Skin epidermis (tissue), 12 donors: ENCODE results near the gene NTRK1.

Source experiments
- H3K27ac ChIP-seq, 21 experiments: fragments of 200-600 bp; sonication (generic) in 11 of 21; one replicate each; pipeline ENCODE4 v1.5.0; 2020; ENCODE audit warnings: mild to moderate bottlenecking in 3 of 21, inconsistent platforms in 2 of 21, moderate library complexity in 2 of 21
- H3K4me3 ChIP-seq, 7 experiments: fragments of 200-600 bp; sonication (generic) in 2 of 7; one replicate each; pipeline ENCODE4 v1.5.0; 2020; ENCODE audit warnings: inconsistent platforms in 2 of 7, mild to moderate bottlenecking in 2 of 7, moderate library complexity in 1 of 7

NTRK1 gene

DNA sequence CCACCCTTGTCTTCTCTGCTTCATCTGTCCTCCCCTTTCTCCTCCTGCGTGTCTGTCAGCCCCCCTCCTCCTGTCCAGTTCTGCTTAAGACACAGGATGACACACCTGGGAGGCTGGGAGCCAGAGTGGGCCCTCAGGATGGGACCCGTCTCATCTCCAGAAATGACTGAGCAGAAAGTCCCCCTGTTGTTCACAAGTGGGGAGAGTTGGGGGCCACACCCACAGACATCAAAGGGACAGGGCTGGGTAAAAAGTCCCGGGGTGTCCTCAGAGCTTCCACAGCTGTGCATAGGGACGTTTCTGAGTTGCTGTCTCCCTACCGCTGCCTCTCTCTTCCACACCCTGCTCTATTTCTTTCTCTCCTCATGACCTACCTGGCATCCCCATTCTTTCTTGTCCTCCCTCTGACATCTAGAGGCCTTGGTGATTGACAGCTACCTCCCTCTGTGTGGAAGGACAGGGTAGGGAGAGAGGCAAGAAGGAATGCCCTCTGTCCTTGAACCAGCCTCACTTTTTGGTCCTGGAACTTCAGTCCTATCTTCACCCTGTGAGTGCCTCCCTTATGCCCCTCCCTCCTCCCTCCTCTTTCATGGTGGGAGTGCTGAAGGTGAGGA, 24.5 kb upstream of the NTRK1 start:
- no peak overlapping the region for H3K4me3 ChIP-seq

GRCh38 chr1:156836892-156837291, 23.8 kb upstream of the NTRK1 start:
- H3K4me3 ChIP-seq: no peak overlapping the region
- H3K27ac ChIP-seq: no peak overlapping the region

More for the DNA sequence above, 24.5 kb upstream of the NTRK1 start:
- peak overlapping the region in 1 of 21 experiments; percentile 16 for H3K27ac ChIP-seq

- no peak overlapping the region for H3K4me3 ChIP-seq
- no peak overlapping the region for H3K27ac ChIP-seq
Observed at GRCh38 chr1:156838972-156839371, 21.7 kb upstream of the NTRK1 start.

DNA sequence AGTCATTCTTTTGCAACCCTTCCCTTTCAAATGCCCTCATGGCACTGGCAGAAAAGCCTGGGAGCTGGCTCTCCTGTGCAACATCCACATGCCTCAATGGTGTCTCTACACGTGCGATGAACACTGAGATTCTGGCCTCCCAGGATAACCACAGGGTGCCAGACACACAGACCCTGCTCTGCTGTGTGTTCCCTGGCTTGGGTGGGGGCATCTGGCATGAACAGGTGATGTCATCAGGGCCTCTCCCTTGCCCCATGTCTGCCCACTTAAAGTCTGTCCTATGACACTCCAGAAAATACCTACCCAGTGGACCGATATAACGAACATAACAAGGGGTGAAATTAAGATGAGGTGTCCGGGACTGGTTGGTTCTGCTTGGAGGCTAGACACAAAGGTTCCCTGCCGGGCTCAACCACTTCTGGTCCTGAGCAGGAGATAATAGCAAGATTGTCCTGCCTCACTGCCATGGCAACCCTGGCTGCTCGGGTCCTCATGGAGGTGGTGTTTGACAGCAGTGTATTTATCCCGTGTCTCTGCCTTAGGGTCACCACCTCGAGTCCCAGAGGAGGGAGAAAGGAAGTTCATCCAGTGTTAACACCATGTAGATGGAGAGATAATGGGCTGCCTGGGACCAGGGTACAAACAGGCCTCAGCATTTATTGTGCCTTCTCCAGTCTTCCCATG, 21.1 kb upstream of the NTRK1 start:
- Histone ChIP-seq H3K4me3 (no peak overlapping the region), H3K27ac (no peak overlapping the region)

GRCh38 chr1:156840186-156840897, 20.3 kb upstream of the NTRK1 start:
- no peak overlapping the region for H3K27ac ChIP-seq
- no peak overlapping the region for H3K4me3 ChIP-seq

GRCh38 chr1:156840898-156841279, 19.8 kb upstream of the NTRK1 start:
- H3K27ac ChIP-seq: no peak overlapping the region

GRCh38 chr1:156841295-156841855, 19.3 kb upstream of the NTRK1 start:
- no peak overlapping the region for H3K27ac ChIP-seq
- H3K4me3 ChIP-seq: no peak overlapping the region

More at GRCh38 chr1:156840898-156841279, 19.8 kb upstream of the NTRK1 start:
- no peak overlapping the region for H3K4me3 ChIP-seq

DNA sequence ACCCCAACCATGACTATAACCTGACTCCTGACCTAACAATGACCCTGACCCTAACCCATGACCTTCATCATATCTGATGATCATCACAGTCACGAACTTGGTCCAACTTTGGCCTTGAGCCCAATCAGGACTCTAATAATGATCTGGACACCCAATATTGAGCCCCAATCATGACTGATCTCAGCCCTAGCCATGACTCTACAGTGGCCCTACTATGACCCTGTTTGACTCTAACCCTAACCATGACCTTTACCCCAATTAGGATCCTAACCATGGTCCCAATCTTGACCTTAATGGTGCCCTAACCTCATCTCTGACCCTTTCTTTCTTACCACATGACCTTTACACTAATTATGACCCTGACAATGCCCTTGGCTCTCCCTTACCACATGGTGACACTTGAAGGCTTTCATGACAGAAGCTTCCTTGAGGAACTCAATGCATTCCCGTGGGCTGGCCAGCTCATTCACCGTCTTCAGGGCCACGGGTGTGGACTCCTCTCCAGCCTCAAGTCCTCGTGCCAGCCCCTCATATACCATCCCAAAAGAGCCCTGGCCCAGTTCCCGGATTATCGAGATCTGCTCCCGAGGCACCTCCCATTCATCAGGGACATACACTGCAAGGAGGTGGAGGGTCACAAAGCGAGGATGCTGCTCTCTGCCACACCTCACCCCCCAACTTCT, 17.9 kb upstream of the NTRK1 start:
- no peak overlapping the region for H3K27ac ChIP-seq
- no peak overlapping the region for H3K4me3 ChIP-seq

- H3K27ac ChIP-seq: no peak overlapping the region
- no peak overlapping the region for H3K4me3 ChIP-seq
Observed at GRCh38 chr1:156844102-156844501, 16.6 kb upstream of the NTRK1 start.

- Histone ChIP-seq H3K4me3 (no peak overlapping the region), H3K27ac (no peak overlapping the region)
Observed at GRCh38 chr1:156844638-156845037, 16.0 kb upstream of the NTRK1 start.

DNA sequence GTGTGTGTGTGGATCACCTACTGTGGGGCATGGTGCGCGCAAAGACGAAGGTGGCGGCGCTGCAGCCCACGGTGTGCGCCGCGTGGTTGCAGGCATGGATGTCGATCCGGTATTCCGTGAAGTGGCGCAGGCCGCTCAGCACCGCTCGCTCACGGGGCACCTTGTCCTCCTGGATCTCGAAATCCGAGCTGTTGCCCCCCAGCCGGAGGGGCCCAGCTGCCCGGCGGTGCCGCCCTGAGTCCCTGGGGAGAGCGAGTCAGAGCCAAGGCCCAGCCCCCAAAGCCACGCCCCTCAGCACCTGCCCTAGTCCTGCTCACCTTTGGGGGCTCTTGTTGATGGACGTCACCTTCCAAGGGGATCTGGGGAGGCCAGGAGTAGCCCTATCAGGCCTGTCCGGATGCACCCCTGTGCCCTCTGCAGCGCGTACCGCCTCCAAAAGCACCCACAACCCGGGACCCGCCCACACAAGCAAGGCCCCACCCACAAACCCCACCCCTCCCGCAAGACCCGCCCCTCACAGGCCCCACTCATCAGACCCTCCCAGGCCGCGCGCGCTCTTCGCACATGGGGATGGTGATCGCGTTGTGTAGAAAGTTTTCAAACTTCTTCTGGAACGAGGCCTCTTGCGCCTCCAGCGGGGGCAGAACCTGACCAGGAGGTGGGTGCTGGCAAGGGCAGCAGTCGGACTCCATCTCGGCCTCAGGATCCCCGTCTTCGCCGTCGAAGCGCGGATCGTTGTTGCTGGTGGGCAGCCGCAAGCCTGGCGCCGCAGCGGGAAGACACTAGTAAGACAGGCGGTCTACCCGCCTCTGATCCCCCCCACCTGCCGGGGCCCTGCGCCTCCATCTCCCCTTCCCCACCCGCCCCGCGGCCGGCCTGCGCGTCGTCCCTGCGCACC, 15.4 kb upstream of the NTRK1 start:
- H3K27ac ChIP-seq: no peak overlapping the region
- H3K4me3 ChIP-seq: no peak overlapping the region

- Histone ChIP-seq H3K27ac (no peak overlapping the region), H3K4me3 (no peak overlapping the region)
Observed at GRCh38 chr1:156845953-156846545, 14.6 kb upstream of the NTRK1 start.

- Histone ChIP-seq H3K4me3 (no peak overlapping the region), H3K27ac (no peak overlapping the region)
Observed at GRCh38 chr1:156846643-156847042, 14.0 kb upstream of the NTRK1 start.

GRCh38 chr1:156847591-156848460, 12.8 kb upstream of the NTRK1 start:
- Histone ChIP-seq H3K27ac (no peak overlapping the region), H3K4me3 (no peak overlapping the region)

- H3K27ac ChIP-seq: no peak overlapping the region
- no peak overlapping the region for H3K4me3 ChIP-seq
Observed at GRCh38 chr1:156848461-156849150, 12.1 kb upstream of the NTRK1 start.

DNA sequence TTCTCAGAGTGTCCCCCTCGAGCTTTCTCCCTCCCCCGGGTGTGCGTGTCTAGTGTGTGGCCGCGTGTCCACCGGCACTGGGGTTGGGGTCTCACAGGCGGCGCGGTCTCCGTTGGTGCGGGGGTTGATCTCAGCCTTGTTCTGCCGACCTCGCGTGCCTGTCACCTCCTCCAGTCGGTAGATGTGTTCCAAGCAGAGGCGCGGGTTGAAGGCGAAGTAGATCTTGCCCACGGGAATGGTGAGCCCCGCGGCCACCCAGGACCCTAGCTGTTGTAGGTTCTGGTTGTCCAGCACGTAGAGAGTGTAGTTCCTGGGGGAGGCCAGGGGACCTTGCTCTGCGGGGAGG, 11.5 kb upstream of the NTRK1 start:
- Histone ChIP-seq H3K27ac (no peak overlapping the region), H3K4me3 (no peak overlapping the region)

DNA sequence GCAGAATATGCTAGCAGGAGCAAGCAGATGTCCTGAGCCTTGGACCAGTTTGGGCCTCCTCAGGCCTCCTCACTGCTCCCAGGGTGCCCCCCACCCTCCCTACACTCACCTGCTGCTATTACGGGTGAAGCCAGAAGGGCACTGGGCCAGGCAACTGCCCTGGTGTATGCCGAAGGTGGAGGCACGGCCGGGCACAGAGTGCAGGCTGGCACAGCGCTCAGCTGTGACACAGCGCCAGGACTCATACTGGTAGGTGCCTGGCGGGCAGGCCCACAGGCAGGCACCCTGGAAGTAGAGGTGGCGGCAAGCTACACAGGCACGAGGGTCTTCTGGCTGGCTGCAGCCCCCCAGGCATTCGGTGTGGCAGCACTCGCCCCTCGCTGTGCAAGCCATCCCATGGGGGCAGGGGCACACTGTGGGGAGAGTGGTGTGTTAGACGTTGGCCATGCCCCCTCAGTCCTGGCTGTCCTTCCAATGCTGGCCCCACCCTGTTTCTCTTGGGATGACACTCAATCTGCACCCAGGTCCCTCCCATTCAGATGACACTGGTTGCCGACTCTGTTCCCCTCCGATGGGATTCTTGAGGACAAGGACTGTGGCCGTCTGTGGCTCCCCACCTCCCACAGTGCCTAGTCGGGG, 8.8 kb upstream of the NTRK1 start:
- Histone ChIP-seq H3K4me3 (no peak overlapping the region), H3K27ac (no peak overlapping the region)
